ENCODE results near the gene CRB3.
"Not testable (repeated sequence)": the region's sequence is repeated elsewhere in the genome, so short reads cannot be mapped to it uniquely, and the experiment has no call there.

The CRB3 gene

GRCh38 chr19:6490134-6490533, 26.1 kb downstream of the CRB3 start:
- no peak for DNase-seq (ENCODE audit: low read depth in 4 of 4, low spot score in 1 of 4)

- DNase-seq (ENCODE audit: low read depth in 4 of 4, low spot score in 1 of 4), result no peak
Observed at GRCh38 chr19:6491802-6492592, 27.9 kb downstream of the CRB3 start.

DNA sequence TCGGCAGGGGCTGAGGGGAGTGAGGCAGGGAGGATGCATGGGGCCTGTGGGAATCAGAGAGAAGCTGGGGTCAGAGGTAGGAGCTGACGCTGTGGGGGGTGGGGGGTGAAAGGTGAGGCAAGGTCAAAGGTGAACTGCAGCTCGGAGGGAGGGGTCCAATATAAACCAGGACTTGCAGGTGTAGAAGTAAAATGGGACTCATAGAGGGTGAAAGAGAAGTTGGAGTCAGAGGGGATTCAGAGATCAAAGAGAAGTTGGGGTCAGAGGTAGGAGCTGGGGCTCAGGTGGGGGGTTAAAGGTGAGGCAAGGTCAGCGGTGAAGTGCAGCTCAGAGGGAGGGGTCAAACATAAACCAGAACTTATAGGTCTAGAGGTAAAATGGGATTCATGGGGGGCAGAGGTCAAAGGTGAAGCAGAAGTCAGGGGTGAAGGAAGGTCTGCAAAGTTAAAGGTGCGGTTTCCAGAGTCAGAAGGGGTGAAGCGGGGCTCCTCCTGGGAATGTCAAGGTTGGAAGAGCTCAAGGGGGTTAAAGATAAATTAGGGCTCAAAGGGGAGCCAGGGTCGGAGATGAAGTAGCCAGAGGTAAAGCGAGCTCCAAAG, 30.5 kb downstream of the CRB3 start:
- DNase-seq (ENCODE audit: low read depth in 4 of 4, low spot score in 1 of 4), result no peak

DNA sequence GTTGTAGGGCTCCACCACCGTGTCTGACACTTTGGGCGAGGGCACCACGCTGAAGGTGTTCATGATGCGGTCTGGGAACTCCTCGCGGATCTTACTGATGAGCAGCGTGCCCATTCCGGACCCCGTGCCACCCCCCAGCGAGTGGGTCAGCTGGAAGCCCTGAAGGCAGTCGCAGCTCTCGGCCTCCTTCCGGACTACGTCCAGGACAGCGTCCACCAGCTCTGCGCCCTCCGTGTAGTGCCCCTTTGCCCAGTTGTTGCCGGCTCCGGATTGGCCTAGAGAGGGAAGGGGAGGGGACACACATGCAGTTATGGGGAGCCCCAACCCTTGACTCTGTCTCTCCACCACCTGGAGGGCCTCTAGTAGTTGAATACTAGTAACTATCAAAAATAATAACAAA, 31.9 kb downstream of the CRB3 start:
- DNase-seq (ENCODE audit: low read depth in 4 of 4, low spot score in 1 of 4), result no peak

- no peak for DNase-seq (ENCODE audit: low read depth in 4 of 4, low spot score in 1 of 4)
Observed at GRCh38 chr19:6498294-6499036, 34.4 kb downstream of the CRB3 start.

DNA sequence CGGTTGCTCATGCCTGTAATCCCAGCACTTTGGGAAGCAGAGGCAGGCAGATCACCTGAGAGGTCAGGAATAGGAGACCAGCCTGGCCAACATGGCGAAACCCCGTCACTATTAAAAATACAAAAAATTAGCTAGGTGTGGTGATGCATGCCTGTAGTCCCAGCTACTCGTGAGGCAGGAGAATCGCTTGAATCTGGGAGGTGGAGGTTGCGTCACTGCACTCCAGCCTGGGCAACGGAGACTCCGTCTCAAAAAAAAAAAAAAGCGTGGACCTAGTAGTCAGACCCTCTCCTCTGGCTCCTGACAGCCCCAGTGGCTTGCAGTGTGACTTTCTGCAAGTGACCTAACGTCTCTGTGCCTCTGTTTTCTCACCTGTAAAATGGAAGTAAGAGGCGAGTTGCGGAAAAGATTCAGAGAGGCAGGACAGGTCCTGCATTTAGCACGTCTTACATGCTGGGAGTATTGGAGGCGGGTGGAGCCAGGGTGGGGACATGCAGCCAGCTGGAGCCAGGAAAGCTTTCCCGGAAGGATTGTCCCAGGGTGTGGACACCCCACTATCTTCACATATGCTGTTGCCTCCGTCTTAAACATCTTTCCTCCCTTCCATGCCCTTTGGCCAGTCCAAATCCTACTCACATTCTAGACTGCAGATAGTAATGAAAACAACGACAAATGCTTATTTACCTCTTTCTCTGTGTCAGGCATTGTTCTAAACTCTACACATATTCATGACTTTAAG, 35.1 kb downstream of the CRB3 start:
- DNase-seq (ENCODE audit: low read depth in 4 of 4, low spot score in 1 of 4), result no peak

DNA sequence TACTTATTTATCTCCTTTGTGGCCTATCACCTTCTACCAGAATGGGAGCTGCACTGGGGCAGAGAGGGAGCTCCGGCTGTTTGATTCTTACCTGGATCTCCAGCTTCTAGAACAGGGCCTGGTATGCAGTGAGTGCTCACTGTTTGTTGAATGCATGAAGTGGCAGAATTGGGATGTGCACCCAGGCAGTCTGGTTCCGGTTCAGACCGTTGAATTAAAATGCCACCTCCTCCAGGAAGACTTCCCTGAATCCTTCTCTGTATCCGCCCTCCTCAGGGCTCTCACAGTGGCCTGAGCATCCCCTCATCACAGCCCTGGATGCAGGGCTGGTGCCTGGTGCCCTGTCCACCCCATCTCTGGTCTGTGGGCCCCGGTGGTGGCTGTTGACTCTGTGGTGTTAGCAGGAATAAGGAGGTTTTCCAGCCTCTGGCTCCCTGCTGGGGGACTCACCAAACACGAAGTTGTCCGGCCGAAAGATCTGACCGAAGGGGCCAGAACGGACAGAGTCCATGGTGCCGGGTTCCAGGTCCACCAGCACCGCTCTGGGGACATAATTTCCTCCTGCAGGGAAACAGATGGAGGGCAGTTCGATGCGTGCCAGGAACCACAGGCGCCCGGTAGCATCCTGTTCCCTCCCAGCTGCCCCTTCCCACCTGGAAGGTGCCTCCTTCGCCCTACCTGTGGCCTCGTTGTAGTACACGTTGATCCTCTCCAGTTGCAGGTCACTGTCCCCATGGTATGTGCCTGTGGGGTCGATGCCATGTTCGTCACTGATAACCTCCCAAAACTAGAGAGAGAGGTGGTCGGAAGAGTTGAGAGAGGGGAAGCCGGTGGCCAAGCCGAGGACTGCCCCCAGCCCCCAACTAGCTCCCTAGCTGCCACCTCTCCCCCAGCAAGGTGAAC, 37.0 kb downstream of the CRB3 start:
- DNase-seq (ENCODE audit: low read depth in 4 of 4, low spot score in 1 of 4), result no peak

DNA sequence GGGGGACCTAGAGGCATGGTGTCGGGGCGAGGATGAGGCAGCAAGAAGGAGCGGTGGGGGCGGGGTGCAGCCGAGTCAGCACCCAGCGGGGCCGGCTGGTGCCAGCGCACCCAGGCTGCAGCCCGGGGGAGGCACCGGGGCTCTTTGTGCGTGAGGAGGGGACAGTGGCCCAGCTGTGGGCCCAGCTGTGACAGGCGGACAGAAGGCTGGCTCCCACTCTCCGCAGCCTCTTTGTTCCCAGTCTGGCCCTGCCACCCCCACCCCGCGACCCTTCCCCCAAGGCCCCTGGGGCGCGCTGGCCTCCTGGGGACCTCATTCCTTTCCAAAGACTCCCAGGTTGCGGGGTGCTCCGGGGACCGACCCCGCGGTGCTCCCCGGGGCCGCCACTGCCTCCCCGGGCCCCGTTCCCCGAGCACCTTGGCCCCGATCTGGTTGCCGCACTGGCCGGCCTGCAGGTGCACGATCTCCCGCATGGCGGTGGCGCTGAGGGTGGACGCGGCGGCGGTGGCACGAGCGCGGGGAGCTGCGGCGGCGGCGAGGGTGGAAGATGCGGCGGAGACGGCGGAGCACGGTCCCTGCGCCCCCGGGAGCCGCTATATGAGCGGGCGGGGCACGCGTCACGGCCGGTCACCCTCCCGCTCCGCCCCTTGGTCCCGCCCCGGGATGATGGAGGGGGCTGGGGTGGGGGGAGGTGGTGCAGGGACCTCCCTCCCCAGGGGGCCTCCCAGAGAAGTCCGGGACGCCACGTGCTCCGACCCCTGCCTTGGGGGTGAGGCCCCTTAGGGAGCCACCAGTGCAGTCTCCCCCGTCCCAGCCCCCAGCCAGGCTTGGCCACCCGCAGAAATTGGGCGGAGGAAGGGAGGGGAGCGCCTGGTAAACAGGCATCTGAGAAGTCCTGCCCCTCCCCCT, 37.9 kb downstream of the CRB3 start, which contains the start of gene TUBB4A:
TSS of gene TUBB4A (minus strand) at position 570 of the 909 bp plus-strand sequence. CDS start at position 473, 97 bp downstream.
- no peak for DNase-seq (ENCODE audit: low read depth in 4 of 4, low spot score in 1 of 4)

DNA sequence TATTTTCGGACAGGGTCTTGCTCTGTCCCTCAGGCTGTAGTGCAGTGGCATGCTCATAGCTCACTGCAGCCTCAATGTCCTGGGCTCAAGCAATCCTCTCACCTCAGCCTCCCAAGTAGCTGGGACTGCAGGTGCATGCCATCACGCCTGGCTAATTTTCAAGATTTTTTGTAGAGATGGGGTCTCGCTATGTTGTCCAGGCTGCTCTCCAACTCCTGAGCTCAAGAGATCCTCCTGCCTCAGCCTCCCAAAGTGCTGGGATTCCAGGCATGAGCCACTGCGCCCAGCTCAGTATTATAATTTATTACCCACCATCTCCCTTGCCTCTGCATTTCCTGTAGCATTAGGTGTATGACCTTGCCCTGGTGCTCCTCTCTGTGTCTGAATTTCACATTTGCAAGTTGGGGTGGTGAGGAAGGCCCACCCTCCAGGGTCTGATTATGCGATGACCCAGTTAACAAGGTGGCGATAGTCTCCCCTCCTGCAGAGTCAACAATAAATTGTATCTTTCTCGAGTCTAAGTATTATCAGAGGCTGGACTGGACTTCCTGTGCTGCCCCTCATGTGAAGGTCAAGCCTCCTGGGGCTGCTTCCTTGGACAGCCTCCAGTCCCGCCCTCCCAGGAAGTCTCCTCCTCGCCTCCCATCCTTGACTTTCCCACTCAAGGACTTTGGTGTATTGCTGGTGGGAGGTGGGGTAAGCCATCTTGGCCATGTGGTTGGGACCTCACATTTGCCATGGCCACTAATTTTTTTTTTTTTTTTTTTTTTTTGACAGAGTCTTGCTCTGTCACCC, 39.5 kb downstream of the CRB3 start:
- DNase-seq (ENCODE audit: low read depth in 4 of 4, low spot score in 1 of 4), result no peak

GRCh38 chr19:6508028-6508771, 44.1 kb downstream of the CRB3 start:
- not testable (repeated sequence) for DNase-seq (ENCODE audit: low read depth in 4 of 4, low spot score in 1 of 4)

GRCh38 chr19:6509118-6509971, 45.3 kb downstream of the CRB3 start:
- DNase-seq (ENCODE audit: low read depth in 4 of 4, low spot score in 1 of 4), result no peak

DNA sequence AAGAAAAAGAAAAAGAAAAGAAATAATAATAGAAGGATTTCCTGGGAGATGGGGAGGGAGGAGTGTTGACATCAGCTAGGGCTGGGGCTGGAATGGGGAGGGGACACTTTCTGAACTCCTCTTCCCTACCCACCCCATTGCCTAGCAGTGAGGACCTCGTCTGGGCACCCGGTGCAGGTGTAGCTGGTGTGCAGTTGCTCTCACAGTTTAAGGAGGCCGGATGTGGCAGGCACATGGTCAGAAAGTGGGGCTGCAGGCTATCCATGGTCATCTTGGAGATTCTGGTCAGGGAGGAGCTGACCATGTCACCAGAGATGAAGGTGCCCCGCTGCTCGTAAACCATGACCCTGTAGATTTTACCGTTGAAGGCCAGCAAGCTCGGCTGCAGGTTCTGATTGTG, 46.5 kb downstream of the CRB3 start:
- DNase-seq (ENCODE audit: low read depth in 4 of 4, low spot score in 1 of 4), result no peak

DNA sequence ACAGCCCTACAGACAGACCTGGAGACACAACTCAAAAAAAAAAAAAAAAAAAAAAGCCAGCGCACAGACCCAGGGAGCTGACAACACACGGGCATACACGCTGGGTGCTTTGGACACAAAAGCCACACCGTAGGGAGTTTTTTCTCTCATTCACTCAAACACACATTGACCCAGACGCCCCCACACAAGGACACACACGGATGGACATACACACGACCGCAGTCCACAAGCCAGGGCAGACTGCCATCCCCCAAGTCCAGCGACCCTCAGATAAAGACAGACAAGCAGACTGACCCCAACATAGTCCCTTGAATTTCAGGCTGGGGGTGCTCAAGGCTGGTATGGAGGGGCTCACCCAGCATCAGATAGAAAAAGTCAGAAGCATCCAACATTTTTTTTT, 50.0 kb downstream of the CRB3 start:
- DNase-seq (ENCODE audit: low read depth in 4 of 4, low spot score in 1 of 4), result no peak

- DNase-seq (ENCODE audit: low read depth in 4 of 4, low spot score in 1 of 4), result no peak
Observed at GRCh38 chr19:6514926-6515544, 51.0 kb downstream of the CRB3 start.

- DNase-seq (ENCODE audit: low read depth in 4 of 4, low spot score in 1 of 4), result peak in 3 of 4 experiments; percentile 40 to 75 (median 60)
Observed at GRCh38 chr19:6516018-6516658, 52.1 kb downstream of the CRB3 start.
